Measurements from ENCODE around the gene TMEM208.

Gene TMEM208

GRCh38 chr16:67242138-67242730 lies 15.3 kb downstream of the TMEM208 start:
- no peaks in the 10 kb centered on the region for H3K9me3 Mint-ChIP-seq
- H3K4me1 Mint-ChIP-seq, result peaks cover 27 to 53% of the 10 kb centered on the region in 2 donors
- H3K27ac Mint-ChIP-seq, result peak overlapping the region; percentile 86
- H3K36me3 Mint-ChIP-seq, result peaks cover 10 to 36% of the 10 kb centered on the region in 2 donors
- no peaks in the 10 kb centered on the region for H3K27me3 Mint-ChIP-seq
- no peak overlapping the region for H3K4me3 Mint-ChIP-seq
- ATAC-seq (replicated peaks) (no peak), DNase-seq (no peak)

DNA sequence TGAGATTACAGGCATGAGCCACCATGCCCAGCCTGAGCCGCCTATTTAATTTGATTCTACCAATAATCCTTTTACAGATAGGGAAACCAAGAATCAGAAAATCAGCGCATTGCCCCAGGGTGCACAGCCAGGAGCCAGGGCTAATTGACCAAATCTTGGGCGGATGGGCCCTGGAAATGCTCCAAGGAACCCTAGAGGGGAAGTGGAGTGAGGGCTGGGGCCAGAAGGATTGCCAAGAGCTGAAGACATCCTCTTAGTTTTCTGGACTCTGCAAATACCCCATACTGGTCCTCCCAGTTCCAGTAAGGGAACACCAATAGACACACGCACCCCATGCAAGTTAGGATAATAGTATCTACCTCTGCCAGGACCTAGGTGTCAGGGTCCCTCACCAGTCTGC lies 16.6 kb downstream of the TMEM208 start:
- peak overlapping the region in 1 of 2 donors; percentile 92 for H3K4me3 Mint-ChIP-seq
- no peaks in the 10 kb centered on the region for H3K9me3 Mint-ChIP-seq
- peaks cover 34 to 66% of the 10 kb centered on the region in 2 donors for H3K4me1 Mint-ChIP-seq
- ATAC-seq (replicated peaks) (no peak), DNase-seq (no peak)
- H3K27ac Mint-ChIP-seq, result peak overlapping the region; percentile 96
- H3K27me3 Mint-ChIP-seq, result no peaks in the 10 kb centered on the region
- peaks cover 3 to 24% of the 10 kb centered on the region in 2 donors for H3K36me3 Mint-ChIP-seq

DNA sequence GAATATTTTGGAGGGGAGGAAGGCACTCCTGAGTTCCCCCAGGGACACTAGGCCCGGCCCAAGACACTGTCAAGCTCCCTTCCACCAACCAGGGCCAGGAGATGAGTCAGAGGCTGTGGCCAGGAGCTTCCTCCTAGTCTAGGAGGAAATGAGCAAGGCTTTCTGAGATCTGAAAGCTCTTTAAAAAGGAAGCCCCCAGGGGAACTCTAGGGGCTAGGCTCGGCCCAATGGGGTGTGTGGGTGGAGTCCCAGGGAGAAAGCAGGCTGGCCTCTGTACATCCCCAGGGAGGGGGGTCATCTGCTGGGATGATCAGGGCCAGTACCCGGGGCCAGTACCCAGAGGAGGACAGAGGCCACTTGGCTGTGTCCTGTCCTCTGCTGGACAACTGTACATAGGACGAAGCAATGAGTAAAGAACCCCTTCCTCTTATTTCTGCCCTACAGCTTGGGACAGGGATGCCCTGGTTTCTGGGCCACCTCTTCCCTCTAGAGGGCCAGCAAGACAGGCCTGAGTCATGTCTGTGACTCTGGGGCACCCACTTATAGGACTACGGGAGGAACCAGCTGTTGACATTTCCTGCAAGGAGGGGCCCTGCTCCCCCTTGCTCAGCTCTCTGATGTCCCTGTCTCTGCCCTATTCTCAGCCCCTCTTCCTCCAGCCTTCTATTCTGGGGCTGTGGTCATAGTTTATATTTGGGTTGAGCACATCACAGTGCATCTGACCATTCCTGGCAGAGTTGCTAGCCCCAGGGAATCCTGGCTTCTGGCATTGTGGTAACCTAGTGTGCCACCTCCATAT lies 17.7 kb downstream of the TMEM208 start:
- Mint-ChIP-seq H3K9me3 (no peaks in the 10 kb centered on the region), H3K4me3 (peak overlapping the region; percentile 92 to 96), H3K27me3 (peaks cover 4 to 5% of the 10 kb centered on the region in 2 donors), H3K27ac (peak overlapping the region; percentile 96), H3K4me1 (peaks cover 38 to 75% of the 10 kb centered on the region in 2 donors), H3K36me3 (peaks cover 3 to 13% of the 10 kb centered on the region in 2 donors)
- ATAC-seq (replicated peaks), result peak; percentile 67 to 72
- peak; percentile 91 for DNase-seq

DNA sequence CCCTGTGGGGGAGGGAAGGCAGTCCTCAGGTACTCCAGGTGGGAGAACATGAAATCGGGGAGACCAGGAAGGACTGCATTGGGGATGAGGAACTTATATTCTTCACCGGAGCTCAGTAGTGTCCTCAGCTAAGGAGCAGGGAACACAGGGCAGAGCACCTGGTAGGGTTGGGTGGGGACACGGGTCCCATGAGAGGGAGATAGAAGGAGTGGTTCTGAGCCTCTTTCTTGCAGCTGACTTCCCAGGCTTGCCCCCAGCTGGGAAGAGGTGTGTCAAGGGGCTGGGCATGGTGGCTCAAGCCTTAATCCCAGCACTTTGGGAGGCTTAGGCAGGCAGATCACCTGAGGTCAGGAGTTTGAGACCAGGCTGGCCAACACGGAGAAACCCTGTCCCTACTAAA lies 18.3 kb downstream of the TMEM208 start:
- peaks cover 44 to 80% of the 10 kb centered on the region in 2 donors for H3K4me1 Mint-ChIP-seq
- H3K9me3 Mint-ChIP-seq, result no peaks in the 10 kb centered on the region
- H3K36me3 Mint-ChIP-seq, result peaks cover 3 to 10% of the 10 kb centered on the region in 2 donors
- peak overlapping the region; percentile 96 for H3K27ac Mint-ChIP-seq
- peak overlapping the region; percentile 92 to 96 for H3K4me3 Mint-ChIP-seq
- H3K27me3 Mint-ChIP-seq, result peaks cover 10 to 11% of the 10 kb centered on the region in 2 donors
- no peak for DNase-seq
- ATAC-seq (replicated peaks), result no peak

GRCh38 chr16:67245674-67246080 lies 18.7 kb downstream of the TMEM208 start:
- H3K4me1 Mint-ChIP-seq, result peaks cover 44 to 80% of the 10 kb centered on the region in 2 donors
- H3K27ac Mint-ChIP-seq, result peak overlapping the region; percentile 56
- no peaks in the 10 kb centered on the region for H3K9me3 Mint-ChIP-seq
- H3K36me3 Mint-ChIP-seq, result peaks cover 3 to 10% of the 10 kb centered on the region in 2 donors
- H3K4me3 Mint-ChIP-seq, result peak overlapping the region; percentile 92 to 96
- DNase-seq (no peak), ATAC-seq (replicated peaks) (peak in 1 of 2 donors; percentile 7)
- H3K27me3 Mint-ChIP-seq, result peaks cover 15 to 16% of the 10 kb centered on the region in 2 donors

DNA sequence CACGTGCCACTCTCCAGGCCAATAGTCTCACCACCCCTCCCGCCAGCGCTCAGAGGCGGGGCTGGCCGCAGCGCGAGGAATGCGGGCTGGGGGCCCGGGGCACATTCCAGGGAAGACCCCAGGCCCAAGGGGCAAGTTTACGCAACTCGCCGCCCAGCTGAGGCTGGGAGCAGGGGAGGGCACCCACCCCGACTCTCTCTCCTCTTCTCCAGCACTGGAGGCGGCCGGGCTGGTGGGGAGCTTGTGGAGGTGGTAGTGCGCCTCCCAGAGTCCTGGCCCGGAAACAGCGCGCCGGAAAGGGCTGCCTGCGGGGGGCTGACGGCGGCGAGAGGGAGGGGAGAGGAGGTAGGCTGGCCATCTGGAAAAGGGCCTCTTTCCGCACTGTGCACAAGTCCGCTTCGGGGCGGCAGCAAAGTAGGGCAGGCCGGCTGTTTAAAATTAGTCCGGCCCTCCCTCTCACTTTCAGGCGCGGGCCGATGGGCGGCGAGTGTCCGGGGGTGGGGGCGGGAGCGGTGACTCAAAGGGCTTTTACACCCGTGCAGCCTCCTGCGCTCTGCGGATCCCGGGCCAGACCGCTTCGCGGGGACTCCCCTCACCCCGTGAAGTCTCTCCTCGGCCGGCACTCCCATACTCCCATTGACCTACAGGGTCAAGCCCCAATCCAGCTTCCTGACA lies 19.3 kb downstream of the TMEM208 start:
- peaks cover 3 to 9% of the 10 kb centered on the region in 2 donors for H3K36me3 Mint-ChIP-seq
- peak overlapping the region; percentile 92 to 96 for H3K4me3 Mint-ChIP-seq
- ATAC-seq (replicated peaks), result peak; percentile 26 to 33
- peaks cover 43 to 78% of the 10 kb centered on the region in 2 donors for H3K4me1 Mint-ChIP-seq
- DNase-seq, result peak; percentile 69
- no peaks in the 10 kb centered on the region for H3K9me3 Mint-ChIP-seq
- H3K27ac Mint-ChIP-seq, result peak overlapping the region; percentile 92
- H3K27me3 Mint-ChIP-seq, result peaks cover 16 to 18% of the 10 kb centered on the region in 2 donors

DNA sequence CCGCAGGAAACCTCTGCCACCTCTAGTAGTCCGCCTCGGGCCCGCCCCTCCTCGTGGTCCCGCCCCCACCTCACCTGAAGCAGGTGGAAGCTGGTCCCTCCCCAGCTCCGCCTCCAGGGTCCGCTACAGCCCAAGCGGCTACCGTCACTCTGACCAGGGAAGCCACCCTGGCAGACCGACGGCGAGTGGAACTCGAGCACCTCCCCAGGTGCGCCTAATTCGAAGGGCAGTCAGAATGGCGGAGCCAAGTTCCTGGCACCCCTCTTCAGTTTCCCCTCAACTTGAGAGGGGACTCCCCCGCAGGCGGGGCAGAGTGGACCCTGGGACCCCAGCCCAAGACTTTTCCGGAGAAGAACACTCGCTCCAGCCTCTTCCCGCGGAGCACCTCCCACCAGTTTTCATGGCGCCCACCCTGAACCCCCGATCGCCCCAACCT lies 19.8 kb downstream of the TMEM208 start:
- Mint-ChIP-seq H3K4me3 (peak overlapping the region; percentile 92 to 96), H3K27me3 (peaks cover 18 to 22% of the 10 kb centered on the region in 2 donors), H3K27ac (peak overlapping the region; percentile 92), H3K4me1 (peaks cover 40 to 72% of the 10 kb centered on the region in 2 donors), H3K36me3 (peaks cover 3 to 4% of the 10 kb centered on the region in 2 donors), H3K9me3 (no peaks in the 10 kb centered on the region)
- DNase-seq (peak; percentile 60), ATAC-seq (replicated peaks) (peak; percentile 6 to 17)

DNA sequence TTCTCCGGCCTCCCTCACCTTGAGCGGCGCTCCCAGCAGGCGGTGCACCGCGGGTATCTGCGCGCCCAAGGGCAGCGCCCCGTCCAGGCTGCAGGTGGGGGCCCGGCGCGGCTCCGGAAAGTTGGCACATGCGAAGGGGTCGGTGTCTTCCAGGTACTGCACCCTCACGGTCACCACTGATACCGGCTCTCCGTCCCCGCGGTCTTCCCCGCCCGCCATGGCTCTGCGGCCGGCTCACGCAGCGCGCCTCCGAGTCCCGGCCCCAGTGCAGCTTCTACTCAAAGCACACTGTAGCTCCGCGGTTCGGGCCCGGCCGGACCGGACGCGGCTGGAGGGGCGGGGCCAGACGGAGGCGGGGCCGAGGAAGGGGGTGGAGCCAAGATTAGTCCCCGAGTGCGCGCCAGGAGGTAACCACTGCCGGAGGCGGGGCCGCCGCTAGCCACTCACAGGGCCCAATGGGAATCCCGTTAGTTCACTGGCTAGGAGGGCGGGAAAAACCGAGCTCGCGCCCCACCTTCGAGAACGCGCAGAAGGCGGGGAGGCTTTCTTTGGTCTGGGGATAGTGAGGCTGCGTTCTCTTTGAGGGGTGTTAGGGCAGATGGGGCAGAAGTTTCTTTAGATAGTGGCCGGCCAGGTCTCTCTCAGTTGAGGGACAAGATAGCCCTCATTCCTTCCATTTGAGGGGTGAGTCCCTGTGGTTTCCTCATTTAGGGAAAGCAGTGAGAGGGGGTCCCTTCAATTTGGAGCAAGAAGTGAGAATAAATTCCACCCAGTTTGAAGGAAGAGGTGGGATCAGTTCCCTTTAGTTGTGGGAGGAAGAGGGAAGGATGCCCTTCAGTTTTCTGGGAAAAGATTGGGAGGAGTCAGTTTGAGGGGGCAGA lies 20.5 kb downstream of the TMEM208 start, which contains the start of gene FHOD1:
Gene FHOD1, minus strand, starts transcription at position 290 of the 881 bp plus-strand sequence. Its CDS starts 71 bp downstream, at position 219.
- peak within 1 kb of the TSS; percentile 92 to 96 for H3K4me3 Mint-ChIP-seq
- peak; percentile 55 to 69 for ATAC-seq (replicated peaks)
- peaks cover 21 to 27% of the 10 kb centered on the region in 2 donors for H3K27me3 Mint-ChIP-seq
- H3K9me3 Mint-ChIP-seq, result no peaks in the 10 kb centered on the region
- H3K36me3 Mint-ChIP-seq, result peaks cover 2 to 4% of the 10 kb centered on the region in 2 donors
- DNase-seq, result peak; percentile 98
- H3K27ac Mint-ChIP-seq, result peak within 1 kb of the TSS; percentile 97
- peaks cover 39 to 66% of the 10 kb centered on the region in 2 donors for H3K4me1 Mint-ChIP-seq

DNA sequence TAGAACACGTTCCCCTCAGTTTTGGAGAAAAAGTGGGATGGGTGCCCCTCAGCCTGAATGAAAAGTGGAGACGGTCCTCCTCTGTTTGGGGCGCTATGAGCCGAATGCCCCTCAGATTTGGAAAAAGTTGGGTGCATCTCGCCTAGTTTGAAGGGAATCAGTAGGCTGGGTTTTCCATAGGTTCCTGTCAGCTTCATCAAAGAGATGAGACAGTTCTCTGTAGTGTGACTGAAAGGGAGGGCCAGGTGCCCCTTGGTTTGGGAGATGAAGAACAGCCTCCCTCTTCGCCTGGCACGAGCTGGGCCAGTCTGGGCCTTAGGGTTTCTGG lies 21.1 kb downstream of the TMEM208 start:
- Mint-ChIP-seq H3K4me3 (peak overlapping the region; percentile 92 to 96), H3K36me3 (peaks cover 0 to 8% of the 10 kb centered on the region in 2 donors), H3K27me3 (peaks cover 26 to 33% of the 10 kb centered on the region in 2 donors), H3K27ac (peak overlapping the region; percentile 97), H3K4me1 (peaks cover 37 to 62% of the 10 kb centered on the region in 2 donors), H3K9me3 (no peaks in the 10 kb centered on the region)
- DNase-seq (no peak), ATAC-seq (replicated peaks) (no peak)

GRCh38 chr16:67248401-67249177 lies 21.7 kb downstream of the TMEM208 start, which contains the start of gene SLC9A5:
TSS of gene SLC9A5 (plus strand) at chr16:67248979. CDS start at chr16:67249015, 36 bp downstream.
- ATAC-seq (replicated peaks) (no peak), DNase-seq (peak; percentile 25)
- Mint-ChIP-seq H3K36me3 (peaks cover 2 to 8% of the 10 kb centered on the region in 2 donors), H3K27ac (peak within 1 kb of the TSS; percentile 97), H3K27me3 (peaks cover 26 to 38% of the 10 kb centered on the region in 2 donors), H3K9me3 (no peaks in the 10 kb centered on the region), H3K4me1 (peaks cover 33 to 58% of the 10 kb centered on the region in 2 donors), H3K4me3 (peak within 1 kb of the TSS; percentile 92 to 96)

- H3K9me3 Mint-ChIP-seq, result no peaks in the 10 kb centered on the region
- ATAC-seq (replicated peaks) (no peak), DNase-seq (no peak)
- peaks cover 26 to 38% of the 10 kb centered on the region in 2 donors for H3K27me3 Mint-ChIP-seq
- H3K27ac Mint-ChIP-seq, result peak overlapping the region; percentile 76
- peaks cover 2 to 8% of the 10 kb centered on the region in 2 donors for H3K36me3 Mint-ChIP-seq
- peaks cover 27 to 50% of the 10 kb centered on the region in 2 donors for H3K4me1 Mint-ChIP-seq
- H3K4me3 Mint-ChIP-seq, result peak overlapping the region; percentile 73 to 74
Measured at GRCh38 chr16:67249178-67250044, 22.5 kb downstream of the TMEM208 start.

- no peaks in the 10 kb centered on the region for H3K9me3 Mint-ChIP-seq
- H3K27ac Mint-ChIP-seq, result no peak overlapping the region
- no peak for DNase-seq
Measured at GRCh38 chr16:67250045-67250327, 23.1 kb downstream of the TMEM208 start.

More at GRCh38 chr16:67250045-67250327, 23.1 kb downstream of the TMEM208 start:
- Mint-ChIP-seq H3K27me3 (peaks cover 26 to 38% of the 10 kb centered on the region in 2 donors), H3K36me3 (peaks cover 2 to 6% of the 10 kb centered on the region in 2 donors), H3K4me1 (peaks cover 23 to 44% of the 10 kb centered on the region in 2 donors), H3K4me3 (peak overlapping the region; percentile 0 to 73)
- no peak for ATAC-seq (replicated peaks)
